ENCODE data around the gene CFAP251. TPM values are rescaled to one million over a fixed set of nuclear protein-coding genes. Genes with fewer than 3 reads are reported as not detected.

Gene CFAP251
- total RNA-seq, 1 experiment from 2014 or later, result 5.5 TPM

DNA sequence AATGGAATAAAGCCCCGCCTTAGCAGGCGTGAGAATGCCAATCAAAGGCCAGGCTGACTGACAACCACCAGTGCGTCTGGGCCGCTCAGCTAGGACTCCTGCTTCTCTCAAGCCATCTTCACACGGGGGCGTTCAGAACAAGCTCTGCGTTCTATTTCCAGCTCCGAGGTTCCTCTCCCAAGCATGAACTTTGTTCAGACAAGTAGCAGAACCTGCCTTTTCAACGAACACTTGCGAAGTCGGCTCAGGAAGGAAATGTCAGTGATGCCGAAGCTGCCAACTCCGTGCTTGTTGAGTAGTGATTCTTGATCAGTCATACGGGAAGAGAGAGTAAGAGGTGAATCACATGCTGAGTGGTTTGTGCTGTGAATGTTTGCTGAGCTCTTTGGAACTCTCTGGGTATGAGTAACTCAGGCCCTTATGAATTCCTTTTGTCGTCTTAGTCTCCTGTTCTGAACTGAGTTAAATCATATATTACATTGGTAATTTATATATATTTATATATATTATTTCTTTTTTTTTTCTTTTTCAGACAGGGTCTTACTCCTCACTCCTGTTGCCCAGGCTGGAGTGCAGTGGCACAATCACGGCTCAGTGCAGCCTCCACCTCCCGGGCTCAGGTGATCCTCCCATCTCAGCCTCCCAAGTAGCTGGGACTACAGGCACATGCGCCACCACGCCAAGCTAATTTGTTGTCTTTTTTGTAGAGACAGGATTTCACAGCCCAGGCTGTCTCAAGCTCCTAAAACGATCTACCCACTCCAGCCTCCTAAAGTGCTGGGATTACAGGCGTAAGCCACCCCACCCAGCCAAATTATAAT, 73.9 kb downstream of the CFAP251 start:
- H3K9me3 ChIP-seq (ENCODE audit: low read depth, low read length, poor library complexity, severe bottlenecking), result no peaks in the 10 kb centered on the region
- intact Hi-C loops (cut with micrococcal nuclease; ENCODE audit: unreplicated experiment), result no loop called here
- H3K27ac ChIP-seq (ENCODE audit: low read depth, low read length, poor library complexity, severe bottlenecking), result no peak overlapping the region
- no peak for TF ChIP-seq EZH2 (IDR thresholded peaks at IDR 0.05; ENCODE audit: borderline replicate concordance, low read depth, low read length, poor library complexity, severe bottlenecking)
- TF ChIP-seq, protein P1, sequence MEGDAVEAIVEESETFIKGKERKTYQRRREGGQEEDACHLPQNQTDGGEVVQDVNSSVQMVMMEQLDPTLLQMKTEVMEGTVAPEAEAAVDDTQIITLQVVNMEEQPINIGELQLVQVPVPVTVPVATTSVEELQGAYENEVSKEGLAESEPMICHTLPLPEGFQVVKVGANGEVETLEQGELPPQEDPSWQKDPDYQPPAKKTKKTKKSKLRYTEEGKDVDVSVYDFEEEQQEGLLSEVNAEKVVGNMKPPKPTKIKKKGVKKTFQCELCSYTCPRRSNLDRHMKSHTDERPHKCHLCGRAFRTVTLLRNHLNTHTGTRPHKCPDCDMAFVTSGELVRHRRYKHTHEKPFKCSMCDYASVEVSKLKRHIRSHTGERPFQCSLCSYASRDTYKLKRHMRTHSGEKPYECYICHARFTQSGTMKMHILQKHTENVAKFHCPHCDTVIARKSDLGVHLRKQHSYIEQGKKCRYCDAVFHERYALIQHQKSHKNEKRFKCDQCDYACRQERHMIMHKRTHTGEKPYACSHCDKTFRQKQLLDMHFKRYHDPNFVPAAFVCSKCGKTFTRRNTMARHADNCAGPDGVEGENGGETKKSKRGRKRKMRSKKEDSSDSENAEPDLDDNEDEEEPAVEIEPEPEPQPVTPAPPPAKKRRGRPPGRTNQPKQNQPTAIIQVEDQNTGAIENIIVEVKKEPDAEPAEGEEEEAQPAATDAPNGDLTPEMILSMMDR (conservative IDR thresholded peaks at IDR 0.05; ENCODE audit: low read depth, low read length), result no peak
- no peaks in the 10 kb centered on the region for H3K36me3 ChIP-seq (ENCODE audit: insufficient read depth, low read length, poor library complexity, severe bottlenecking)
- no peak overlapping the region for H3K4me3 ChIP-seq (ENCODE audit: low read depth, low read length, poor library complexity, severe bottlenecking)
- BruUV-seq (replicated peaks), result no TSS peak
- POLR2A ChIA-PET (ENCODE audit: low non-redundant PET), result interaction anchor here (0.5 kb wide), 1 partner anchor 13 kb away, joined by 6 read pairs; no protein-coding TSS in a partner anchor
- CTCF ChIA-PET, result no interaction called here
- no peaks in the 10 kb centered on the region for H3K27me3 ChIP-seq (replicated peaks; ENCODE audit: insufficient read depth, low read depth, low read length, poor library complexity)
- no peaks in the 10 kb centered on the region for H3K4me1 ChIP-seq (ENCODE audit: insufficient read depth, low read length, poor library complexity, severe bottlenecking)
- no peak for DNase-seq (ENCODE audit: low spot score)

DNA sequence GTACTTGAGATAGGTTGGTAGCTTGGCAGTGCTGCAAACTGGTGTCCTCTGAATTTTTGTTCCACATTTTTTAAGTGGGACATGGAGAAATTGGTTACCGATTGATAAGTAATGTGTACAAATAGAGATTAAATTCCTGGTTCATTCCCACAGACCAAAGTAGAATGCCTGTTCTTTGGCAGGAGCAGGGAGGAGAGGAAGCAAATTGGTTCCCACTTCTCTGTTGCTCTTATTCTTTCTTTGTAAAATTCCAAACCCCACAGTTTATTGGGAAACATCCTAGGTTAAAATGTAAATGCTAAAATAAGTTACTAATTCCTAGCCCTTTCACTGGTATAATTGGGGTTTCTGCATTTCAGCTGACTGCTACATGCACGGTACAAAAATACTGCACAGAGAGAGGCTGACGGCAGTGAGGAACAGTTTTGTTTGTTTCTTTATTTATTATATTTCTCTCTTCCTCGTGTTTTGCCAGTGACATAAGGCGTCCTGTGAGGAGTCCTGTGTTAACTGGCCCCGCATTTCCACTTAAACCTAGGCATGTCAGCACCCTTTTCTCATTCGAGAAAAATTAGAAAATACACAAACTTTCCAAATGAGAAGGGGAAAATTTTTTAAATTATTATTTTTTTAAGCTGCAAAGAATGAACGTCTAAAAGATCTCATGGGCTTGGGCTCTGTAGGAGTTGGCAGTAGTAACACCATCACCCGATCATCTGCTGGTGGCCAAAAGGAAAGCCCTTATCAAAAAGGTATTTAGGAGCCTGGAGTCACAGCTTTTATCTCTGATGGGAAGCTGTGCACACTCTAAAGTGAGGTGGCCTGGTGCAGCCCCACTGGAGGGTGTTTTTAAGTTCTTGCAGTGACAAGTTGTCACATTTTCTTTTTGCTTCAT, 77.9 kb downstream of the CFAP251 start:
- H3K27me3 ChIP-seq (replicated peaks; ENCODE audit: insufficient read depth, low read depth, low read length, poor library complexity), result no peaks in the 10 kb centered on the region
- no TSS peak for BruUV-seq (replicated peaks)
- CTCF ChIA-PET, result no interaction called here

DNA sequence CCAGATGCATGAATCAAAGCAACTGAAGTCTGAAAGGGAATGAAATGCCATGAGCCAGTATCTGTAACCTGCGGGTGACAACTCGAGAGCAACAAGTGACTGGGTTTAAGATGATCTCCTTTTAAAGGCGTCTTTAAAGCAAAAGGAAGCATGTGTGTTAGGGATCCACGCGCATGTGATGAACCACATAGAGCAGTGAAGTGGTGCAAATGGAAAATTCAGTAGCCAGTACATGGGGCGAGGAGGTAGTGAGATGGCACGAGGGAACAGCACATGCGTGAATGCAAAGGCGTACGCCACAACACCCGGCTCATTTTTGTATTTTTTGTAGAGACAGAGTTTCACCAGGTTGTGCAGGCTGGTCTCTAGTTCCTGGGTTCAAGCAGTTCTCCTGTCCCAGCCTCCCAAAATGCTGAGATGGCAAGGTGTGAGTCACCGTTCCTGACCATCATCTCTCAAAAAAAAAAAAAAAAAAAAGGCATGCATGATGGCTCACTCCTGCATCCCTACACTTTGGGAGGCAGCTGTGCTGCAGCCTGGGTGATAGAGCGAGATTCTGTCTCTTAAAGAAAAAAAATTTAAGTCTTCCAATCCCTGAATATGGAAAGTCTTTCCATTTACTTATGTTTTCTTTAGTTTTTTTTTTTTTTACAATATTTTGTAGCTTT, 78.7 kb downstream of the CFAP251 start:
- H3K36me3 ChIP-seq (ENCODE audit: insufficient read depth, low read length, poor library complexity, severe bottlenecking), result no peaks in the 10 kb centered on the region
- CTCF ChIA-PET, result no interaction called here
- no peaks in the 10 kb centered on the region for H3K4me1 ChIP-seq (ENCODE audit: insufficient read depth, low read length, poor library complexity, severe bottlenecking)
- intact Hi-C loops (cut with micrococcal nuclease; ENCODE audit: unreplicated experiment), result no loop called here
- no peaks in the 10 kb centered on the region for H3K9me3 ChIP-seq (ENCODE audit: low read depth, low read length, poor library complexity, severe bottlenecking)
- no peak overlapping the region for H3K4me3 ChIP-seq (ENCODE audit: low read depth, low read length, poor library complexity, severe bottlenecking)
- no peaks in the 10 kb centered on the region for H3K27me3 ChIP-seq (replicated peaks; ENCODE audit: insufficient read depth, low read depth, low read length, poor library complexity)
- POLR2A ChIA-PET (ENCODE audit: low non-redundant PET), result no interaction called here
- no peak for TF ChIP-seq EZH2 (IDR thresholded peaks at IDR 0.05; ENCODE audit: borderline replicate concordance, low read depth, low read length, poor library complexity, severe bottlenecking)
- TF ChIP-seq, protein P1 (conservative IDR thresholded peaks at IDR 0.05; ENCODE audit: low read depth, low read length), result no peak
- no TSS peak for BruUV-seq (replicated peaks)
- no peak overlapping the region for H3K27ac ChIP-seq (ENCODE audit: low read depth, low read length, poor library complexity, severe bottlenecking)
- DNase-seq (ENCODE audit: low spot score), result no peak

More for the DNA sequence above, 77.9 kb downstream of the CFAP251 start:
- no peaks in the 10 kb centered on the region for H3K36me3 ChIP-seq (ENCODE audit: insufficient read depth, low read length, poor library complexity, severe bottlenecking)
- no peaks in the 10 kb centered on the region for H3K9me3 ChIP-seq (ENCODE audit: low read depth, low read length, poor library complexity, severe bottlenecking)
- intact Hi-C loops (cut with micrococcal nuclease; ENCODE audit: unreplicated experiment), result no loop called here
- DNase-seq (ENCODE audit: low spot score), result no peak
- H3K27ac ChIP-seq (ENCODE audit: low read depth, low read length, poor library complexity, severe bottlenecking), result no peak overlapping the region
- TF ChIP-seq EZH2 (IDR thresholded peaks at IDR 0.05; ENCODE audit: borderline replicate concordance, low read depth, low read length, poor library complexity, severe bottlenecking), result no peak
- TF ChIP-seq, protein P1 (conservative IDR thresholded peaks at IDR 0.05; ENCODE audit: low read depth, low read length), result no peak
- POLR2A ChIA-PET (ENCODE audit: low non-redundant PET), result no interaction called here
- H3K4me3 ChIP-seq (ENCODE audit: low read depth, low read length, poor library complexity, severe bottlenecking), result no peak overlapping the region
- no peaks in the 10 kb centered on the region for H3K4me1 ChIP-seq (ENCODE audit: insufficient read depth, low read length, poor library complexity, severe bottlenecking)
